Parathyroid adenoma (tissue), 2 donors: ENCODE results near the gene GPATCH2.

ENCODE experiments used
- H2AFZ ChIP-seq: fragments of 300-600 bp; sonication (generic); one replicate; pipeline ENCODE4 v1.7.0; 2017; ENCODE audit warnings: antibody characterized with exemption, mild to moderate bottlenecking
- H3K27ac ChIP-seq: fragments of 300-600 bp; sonication (generic); one replicate; pipeline ENCODE4 v1.7.0; 2017
- H3K27me3 ChIP-seq: fragments of 300-600 bp; sonication (generic); one replicate; pipeline ENCODE4 v1.7.0; 2017; ENCODE audit warnings: low read length; ENCODE audit not compliant: control insufficient read depth, insufficient read depth
- H3K36me3 ChIP-seq: fragments of 300-600 bp; sonication (generic); one replicate; pipeline ENCODE4 v1.7.0; 2017; ENCODE audit warnings: low read length; ENCODE audit not compliant: control insufficient read depth, insufficient read depth
- H3K4me1 ChIP-seq: fragments of 300-600 bp; sonication (generic); one replicate; pipeline ENCODE4 v1.7.0; 2017; ENCODE audit warnings: control low read depth
- H3K4me2 ChIP-seq: fragments of 300-600 bp; sonication (generic); one replicate; pipeline ENCODE4 v1.7.0; 2017; ENCODE audit warnings: low read length
- H3K4me3 ChIP-seq: fragments of 300-600 bp; sonication (generic); one replicate; pipeline ENCODE4 v1.7.0; 2017; ENCODE audit warnings: low read depth, low read length
- H3K79me2 ChIP-seq: fragments of 300-600 bp; sonication (generic); one replicate; pipeline ENCODE4 v1.7.0; 2017; ENCODE audit warnings: control low read depth
- H3K9ac ChIP-seq: fragments of 300-600 bp; sonication (generic); one replicate; pipeline ENCODE4 v1.7.0; 2017; ENCODE audit warnings: mild to moderate bottlenecking
- H3K9me3 ChIP-seq: fragments of 300-600 bp; sonication (generic); one replicate; pipeline ENCODE4 v1.7.0; 2017; ENCODE audit warnings: low read length; ENCODE audit not compliant: control insufficient read depth
- TF ChIP-seq, protein P1 (sequence below): fragments of 300-600 bp; sonication (generic); IDR thresholded peaks from one replicate; pipeline ENCODE4 v1.7.0; 2017; ENCODE audit warnings: antibody characterized with exemption, mild to moderate bottlenecking
- donor health status: primary hyperparathyroidism.

GPATCH2 gene

DNA sequence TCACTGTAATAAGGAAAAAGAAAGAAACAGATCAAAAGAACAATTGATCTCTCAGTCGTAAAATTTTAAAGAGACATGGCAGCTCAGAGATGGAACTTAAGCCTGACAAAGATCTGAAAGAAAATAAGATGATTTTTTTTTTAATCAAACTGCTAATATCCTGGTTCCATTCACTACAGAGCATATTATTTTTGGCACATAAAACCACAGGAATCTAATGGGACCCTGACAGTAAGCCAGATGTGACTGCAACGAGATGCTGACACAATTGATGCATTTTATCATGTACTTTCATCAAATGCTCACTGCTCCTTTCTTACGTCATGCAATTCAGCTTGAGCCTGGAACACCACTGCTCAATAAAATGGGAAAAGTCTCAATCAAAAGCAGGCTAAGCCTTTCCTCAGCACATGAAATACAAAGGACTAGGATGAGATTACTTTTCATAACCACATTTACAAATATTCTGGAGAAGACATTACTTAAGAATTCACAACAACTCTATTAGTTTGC is 16.6 kb downstream of the GPATCH2 start:
- Histone ChIP-seq H3K9me3 (no peaks in the 10 kb centered on the region), H3K4me2 (no peak overlapping the region), H3K36me3 (no peaks in the 10 kb centered on the region)

DNA sequence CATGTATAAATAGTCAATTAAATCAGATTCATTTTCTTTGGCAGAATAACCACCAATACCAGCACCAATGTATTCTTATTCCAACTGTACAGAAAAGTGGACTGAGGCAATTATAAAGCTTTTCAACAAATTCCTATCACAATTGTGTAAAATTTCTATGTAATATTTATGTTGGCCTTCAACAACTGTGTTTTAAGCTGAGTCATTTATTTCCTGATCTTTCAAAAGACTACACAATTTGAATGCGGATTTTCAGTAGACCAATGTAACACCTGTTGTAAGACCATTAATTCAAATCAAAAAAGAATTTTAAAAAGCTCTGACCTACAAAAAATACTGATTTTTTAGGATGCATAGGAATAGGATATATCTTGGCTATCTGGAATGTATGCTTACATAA is 25.5 kb downstream of the GPATCH2 start:
- H3K9ac ChIP-seq, result no peak overlapping the region
- TF ChIP-seq, protein P1, sequence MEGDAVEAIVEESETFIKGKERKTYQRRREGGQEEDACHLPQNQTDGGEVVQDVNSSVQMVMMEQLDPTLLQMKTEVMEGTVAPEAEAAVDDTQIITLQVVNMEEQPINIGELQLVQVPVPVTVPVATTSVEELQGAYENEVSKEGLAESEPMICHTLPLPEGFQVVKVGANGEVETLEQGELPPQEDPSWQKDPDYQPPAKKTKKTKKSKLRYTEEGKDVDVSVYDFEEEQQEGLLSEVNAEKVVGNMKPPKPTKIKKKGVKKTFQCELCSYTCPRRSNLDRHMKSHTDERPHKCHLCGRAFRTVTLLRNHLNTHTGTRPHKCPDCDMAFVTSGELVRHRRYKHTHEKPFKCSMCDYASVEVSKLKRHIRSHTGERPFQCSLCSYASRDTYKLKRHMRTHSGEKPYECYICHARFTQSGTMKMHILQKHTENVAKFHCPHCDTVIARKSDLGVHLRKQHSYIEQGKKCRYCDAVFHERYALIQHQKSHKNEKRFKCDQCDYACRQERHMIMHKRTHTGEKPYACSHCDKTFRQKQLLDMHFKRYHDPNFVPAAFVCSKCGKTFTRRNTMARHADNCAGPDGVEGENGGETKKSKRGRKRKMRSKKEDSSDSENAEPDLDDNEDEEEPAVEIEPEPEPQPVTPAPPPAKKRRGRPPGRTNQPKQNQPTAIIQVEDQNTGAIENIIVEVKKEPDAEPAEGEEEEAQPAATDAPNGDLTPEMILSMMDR, result no peak
- no peak overlapping the region for H3K4me3 ChIP-seq

More for the DNA sequence above, 16.6 kb downstream of the GPATCH2 start:
- Histone ChIP-seq H3K4me1 (no peaks in the 10 kb centered on the region), H3K79me2 (no peaks in the 10 kb centered on the region), H3K27ac (no peak overlapping the region), H3K27me3 (no peaks in the 10 kb centered on the region), H3K4me3 (no peak overlapping the region), H3K9ac (no peak overlapping the region), H2AFZ (no peak overlapping the region)
- TF ChIP-seq, protein P1, result no peak

DNA sequence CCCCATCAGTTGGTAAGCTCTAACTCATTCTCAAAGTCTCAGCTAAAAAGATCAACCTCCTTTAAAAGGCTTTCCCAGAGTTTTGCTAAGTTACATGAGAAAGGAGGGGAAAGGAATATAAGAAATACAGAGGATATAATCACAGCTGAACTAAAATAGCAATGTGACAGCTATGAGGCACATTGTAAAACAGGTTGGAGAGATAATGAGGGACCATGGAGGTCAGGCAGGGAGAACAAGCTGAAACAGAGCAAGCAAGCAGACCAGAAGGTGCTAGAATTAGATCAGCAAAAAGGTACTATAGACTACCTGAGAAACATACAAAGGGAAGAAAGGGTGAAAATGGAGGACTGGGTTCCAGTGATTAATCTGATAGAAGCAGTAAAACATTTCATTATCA is 28.5 kb downstream of the GPATCH2 start:
- no peak overlapping the region for H3K4me3 ChIP-seq
- H3K4me2 ChIP-seq, result no peak overlapping the region
- H3K9me3 ChIP-seq, result no peaks in the 10 kb centered on the region
- TF ChIP-seq, protein P1, result no peak
- H3K4me1 ChIP-seq, result no peaks in the 10 kb centered on the region
- H3K79me2 ChIP-seq, result no peaks in the 10 kb centered on the region
- no peaks in the 10 kb centered on the region for H3K27me3 ChIP-seq
- H2AFZ ChIP-seq, result no peak overlapping the region
- no peaks in the 10 kb centered on the region for H3K36me3 ChIP-seq
- H3K27ac ChIP-seq, result no peak overlapping the region
- no peak overlapping the region for H3K9ac ChIP-seq

More for the DNA sequence above, 25.5 kb downstream of the GPATCH2 start:
- H2AFZ ChIP-seq, result no peak overlapping the region
- H3K27ac ChIP-seq, result no peak overlapping the region
- no peak overlapping the region for H3K4me2 ChIP-seq
- H3K9me3 ChIP-seq, result no peaks in the 10 kb centered on the region
- no peaks in the 10 kb centered on the region for H3K4me1 ChIP-seq
- H3K36me3 ChIP-seq, result no peaks in the 10 kb centered on the region
- no peaks in the 10 kb centered on the region for H3K79me2 ChIP-seq
- H3K27me3 ChIP-seq, result no peaks in the 10 kb centered on the region

DNA sequence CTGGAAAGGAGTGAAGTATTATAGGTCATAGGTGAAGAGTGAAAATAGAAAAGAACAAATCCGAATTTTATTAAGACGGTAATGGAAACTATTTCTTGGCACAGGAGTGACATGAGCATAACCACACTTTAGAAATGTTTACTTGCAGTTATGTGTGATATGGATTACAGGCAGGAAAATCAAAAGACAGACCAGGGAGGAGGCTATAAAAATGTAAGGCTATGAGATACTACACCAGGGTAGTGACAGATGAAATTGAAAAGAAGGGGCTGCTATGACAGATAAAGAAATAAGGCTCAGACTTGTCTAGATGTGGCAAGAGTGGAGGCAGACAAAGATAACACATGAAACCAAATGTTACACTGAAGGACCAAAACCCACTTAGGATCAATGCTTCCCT is 31.7 kb downstream of the GPATCH2 start:
- Histone ChIP-seq H3K27me3 (no peaks in the 10 kb centered on the region), H3K27ac (no peak overlapping the region), H2AFZ (no peak overlapping the region), H3K4me3 (no peak overlapping the region), H3K4me2 (no peak overlapping the region), H3K79me2 (no peaks in the 10 kb centered on the region), H3K9ac (no peak overlapping the region), H3K4me1 (no peaks in the 10 kb centered on the region), H3K9me3 (no peaks in the 10 kb centered on the region), H3K36me3 (no peaks in the 10 kb centered on the region)
- TF ChIP-seq, protein P1, result no peak

DNA sequence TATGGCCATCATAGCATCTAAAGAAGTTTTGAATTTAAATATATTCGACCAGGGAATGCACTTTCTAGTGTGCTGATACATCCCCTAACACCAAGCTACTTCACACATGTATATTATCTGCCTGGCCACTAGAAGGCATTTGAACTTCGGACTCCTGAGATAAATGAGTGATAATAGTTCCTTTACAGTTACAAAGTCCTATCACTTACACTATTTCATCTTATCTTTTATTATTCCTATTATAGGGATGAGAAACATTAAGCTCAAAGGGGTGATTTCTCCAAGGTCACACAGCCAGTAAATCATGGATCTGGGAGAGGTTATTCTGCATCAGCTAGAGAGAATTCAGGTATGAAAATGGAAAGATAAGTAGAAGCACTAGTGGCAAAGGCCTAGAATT is 40.3 kb downstream of the GPATCH2 start:
- no peaks in the 10 kb centered on the region for H3K9me3 ChIP-seq
- no peak overlapping the region for H2AFZ ChIP-seq
- H3K4me3 ChIP-seq, result no peak overlapping the region
- H3K4me2 ChIP-seq, result no peak overlapping the region
- H3K79me2 ChIP-seq, result no peaks in the 10 kb centered on the region
- TF ChIP-seq, protein P1, result no peak
- no peak overlapping the region for H3K27ac ChIP-seq
- H3K36me3 ChIP-seq, result no peaks in the 10 kb centered on the region
- no peaks in the 10 kb centered on the region for H3K27me3 ChIP-seq
- no peak overlapping the region for H3K9ac ChIP-seq
- no peaks in the 10 kb centered on the region for H3K4me1 ChIP-seq
